Measurements from ENCODE around the gene HSPA9.

HSPA9 gene

GRCh38 chr5:138542180-138542955 is 32.8 kb downstream of the HSPA9 start:
- intact Hi-C loops (cut with DNase I), result loop anchor here (10.0 kb wide), 1 partner anchor 188 kb away; the partner anchor contains the start of gene KDM3B
- peak in 1 of 42 donors; percentile 32 for DNase-seq

- DNase-seq, result no peak
- intact Hi-C loops (cut with DNase I), result loop anchor here (10.0 kb wide), 1 partner anchor 187 kb away; the partner anchor contains the start of gene KDM3B
Observed at GRCh38 chr5:138541511-138542179, 33.6 kb downstream of the HSPA9 start.

GRCh38 chr5:138539791-138540190 is 35.4 kb downstream of the HSPA9 start:
- intact Hi-C loops (cut with DNase I), result loop anchor here (10.0 kb wide), 1 partner anchor 185 kb away; the partner anchor contains the start of gene KDM3B
- no peak for DNase-seq

GRCh38 chr5:138538943-138539627 is 36.1 kb downstream of the HSPA9 start:
- intact Hi-C loops (cut with DNase I), result no loop called here
- DNase-seq, result no peak

GRCh38 chr5:138536665-138537315 is 38.4 kb downstream of the HSPA9 start:
- no peak for DNase-seq

GRCh38 chr5:138536215-138536614 is 39.0 kb downstream of the HSPA9 start:
- no peak for DNase-seq
- intact Hi-C loops (cut with DNase I), result no loop called here

More at GRCh38 chr5:138536665-138537315, 38.4 kb downstream of the HSPA9 start:
- intact Hi-C loops (cut with DNase I), result no loop called here

- no peak for DNase-seq
- intact Hi-C loops (cut with DNase I), result no loop called here
Observed at GRCh38 chr5:138533973-138534941, 40.9 kb downstream of the HSPA9 start.

- intact Hi-C loops (cut with DNase I), result no loop called here
- DNase-seq, result peak in 1 of 42 donors; percentile 22
Observed at GRCh38 chr5:138529812-138530211, 45.4 kb downstream of the HSPA9 start.

- DNase-seq, result no peak
- intact Hi-C loops (cut with DNase I), result no loop called here
Observed at GRCh38 chr5:138528744-138529469, 46.3 kb downstream of the HSPA9 start.

GRCh38 chr5:138528208-138528607 is 47.0 kb downstream of the HSPA9 start:
- intact Hi-C loops (cut with DNase I), result no loop called here
- DNase-seq, result no peak

GRCh38 chr5:138527170-138527569 is 48.0 kb downstream of the HSPA9 start:
- intact Hi-C loops (cut with DNase I), result no loop called here
- DNase-seq, result no peak

- intact Hi-C loops (cut with DNase I), result no loop called here
Observed at GRCh38 chr5:138523406-138523805, 51.8 kb downstream of the HSPA9 start.

GRCh38 chr5:138520971-138521370 is 54.2 kb downstream of the HSPA9 start:
- intact Hi-C loops (cut with DNase I), result no loop called here
- DNase-seq, result no peak

More at GRCh38 chr5:138523406-138523805, 51.8 kb downstream of the HSPA9 start:
- no peak for DNase-seq

GRCh38 chr5:138517437-138517836 is 57.8 kb downstream of the HSPA9 start:
- intact Hi-C loops (cut with DNase I), result no loop called here
- no peak for DNase-seq

- peak in 1 of 42 donors; percentile 33 for DNase-seq
- intact Hi-C loops (cut with DNase I), result no loop called here
Observed at GRCh38 chr5:138515556-138516245, 59.5 kb downstream of the HSPA9 start.

- DNase-seq, result no peak
- intact Hi-C loops (cut with DNase I), result no loop called here
Observed at GRCh38 chr5:138514021-138514420, 61.2 kb downstream of the HSPA9 start.

- intact Hi-C loops (cut with DNase I), result no loop called here
- no peak for DNase-seq
Observed at GRCh38 chr5:138508958-138509357, 66.2 kb downstream of the HSPA9 start.
